Regular cardiac myocyte (primary cell): ENCODE results near the gene SYNE1. TPM values are rescaled to one million over a fixed set of nuclear protein-coding genes. Genes with fewer than 3 reads are reported as not detected.

Source experiments
- total RNA-seq: library from RNA; depleted of rRNA; stranded (reverse); fragments of >200 nt; gene quantifications from 2 replicates; pipeline ENCODE4 v1.2.3, GENCODE V29; 2014

The SYNE1 gene
- total RNA-seq = 112 and 174 TPM in 2 replicates

DNA sequence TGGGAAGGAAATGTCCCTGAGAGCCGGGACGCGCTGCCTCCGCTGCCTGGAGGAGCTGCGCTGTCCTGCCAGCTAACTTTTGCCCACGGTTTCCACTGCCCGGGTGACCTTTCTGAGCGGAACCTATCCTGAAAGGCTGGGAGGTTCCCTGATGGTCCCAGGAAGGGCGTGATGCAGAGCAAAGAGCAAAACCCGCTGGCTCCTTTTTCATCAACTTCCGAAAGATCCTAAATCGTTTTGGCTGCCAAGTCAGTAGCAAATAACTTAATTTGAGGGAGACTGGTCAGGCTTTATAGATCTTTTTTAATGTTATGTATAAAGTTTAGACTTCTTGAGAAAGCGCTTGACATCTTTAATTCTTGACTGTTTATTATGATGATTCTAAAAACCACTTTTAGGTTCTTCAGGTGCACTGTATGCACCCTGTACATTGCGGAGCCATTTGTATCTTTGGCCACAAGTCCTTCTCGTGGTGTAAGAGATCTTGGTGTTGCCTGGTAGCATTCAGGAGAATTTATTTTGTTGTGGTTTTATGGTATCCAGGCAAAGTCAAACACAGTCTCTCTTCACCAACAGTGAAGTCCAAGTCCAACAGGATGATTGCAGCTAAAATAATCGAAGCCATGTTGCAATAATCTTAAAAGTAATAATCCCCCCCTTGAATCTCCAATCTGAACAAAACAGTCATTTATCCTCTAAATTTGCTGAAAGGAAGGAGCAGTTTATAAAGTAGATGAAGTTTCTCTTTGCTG lies at the start of gene SYNE1:
Gene SYNE1 (minus strand): TSS at position 67 of the 752 bp plus-strand sequence. CDS start 9,031 bp downstream, outside the sequence.

Other genes starting within 250 kb of the SYNE1 start
- gene MYCT1, start 60.5 kb upstream of the SYNE1 start, total RNA-seq = 19.7 and 22.2 TPM in 2 replicates
- gene VIP, start 113.4 kb upstream of the SYNE1 start, total RNA-seq = not detected in 2 replicates